ENCODE results near the gene RAB20.

DNA sequence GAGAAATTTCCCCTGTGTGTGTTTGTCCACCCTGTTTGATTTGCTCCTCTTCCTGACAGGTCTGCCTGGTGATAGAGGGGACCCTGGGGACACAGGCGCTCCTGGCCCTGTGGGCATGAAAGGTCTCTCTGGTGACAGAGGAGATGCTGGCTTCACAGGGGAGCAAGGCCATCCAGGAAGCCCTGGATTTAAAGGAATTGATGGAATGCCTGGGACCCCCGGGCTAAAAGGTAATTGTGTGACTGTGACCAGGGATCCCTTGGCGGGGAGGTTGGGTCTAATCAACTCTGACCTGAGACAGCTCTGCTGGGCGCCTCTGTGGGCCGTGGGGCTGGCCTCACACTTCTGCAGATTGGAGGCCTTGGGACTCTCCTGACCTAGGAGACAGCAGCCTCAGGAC, 81.4 kb downstream of the RAB20 start:
- no peak for TF ChIP-seq EZH2 (IDR thresholded peaks at IDR 0.05; ENCODE audit: borderline replicate concordance, insufficient read depth, low read length, poor library complexity, severe bottlenecking)
- TF ChIP-seq, protein P1, sequence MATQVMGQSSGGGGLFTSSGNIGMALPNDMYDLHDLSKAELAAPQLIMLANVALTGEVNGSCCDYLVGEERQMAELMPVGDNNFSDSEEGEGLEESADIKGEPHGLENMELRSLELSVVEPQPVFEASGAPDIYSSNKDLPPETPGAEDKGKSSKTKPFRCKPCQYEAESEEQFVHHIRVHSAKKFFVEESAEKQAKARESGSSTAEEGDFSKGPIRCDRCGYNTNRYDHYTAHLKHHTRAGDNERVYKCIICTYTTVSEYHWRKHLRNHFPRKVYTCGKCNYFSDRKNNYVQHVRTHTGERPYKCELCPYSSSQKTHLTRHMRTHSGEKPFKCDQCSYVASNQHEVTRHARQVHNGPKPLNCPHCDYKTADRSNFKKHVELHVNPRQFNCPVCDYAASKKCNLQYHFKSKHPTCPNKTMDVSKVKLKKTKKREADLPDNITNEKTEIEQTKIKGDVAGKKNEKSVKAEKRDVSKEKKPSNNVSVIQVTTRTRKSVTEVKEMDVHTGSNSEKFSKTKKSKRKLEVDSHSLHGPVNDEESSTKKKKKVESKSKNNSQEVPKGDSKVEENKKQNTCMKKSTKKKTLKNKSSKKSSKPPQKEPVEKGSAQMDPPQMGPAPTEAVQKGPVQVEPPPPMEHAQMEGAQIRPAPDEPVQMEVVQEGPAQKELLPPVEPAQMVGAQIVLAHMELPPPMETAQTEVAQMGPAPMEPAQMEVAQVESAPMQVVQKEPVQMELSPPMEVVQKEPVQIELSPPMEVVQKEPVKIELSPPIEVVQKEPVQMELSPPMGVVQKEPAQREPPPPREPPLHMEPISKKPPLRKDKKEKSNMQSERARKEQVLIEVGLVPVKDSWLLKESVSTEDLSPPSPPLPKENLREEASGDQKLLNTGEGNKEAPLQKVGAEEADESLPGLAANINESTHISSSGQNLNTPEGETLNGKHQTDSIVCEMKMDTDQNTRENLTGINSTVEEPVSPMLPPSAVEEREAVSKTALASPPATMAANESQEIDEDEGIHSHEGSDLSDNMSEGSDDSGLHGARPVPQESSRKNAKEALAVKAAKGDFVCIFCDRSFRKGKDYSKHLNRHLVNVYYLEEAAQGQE (IDR thresholded peaks at IDR 0.05; ENCODE audit: borderline replicate concordance) = no peak
- no peak for TF ChIP-seq RAD21 (conservative IDR thresholded peaks at IDR 0.05)
- TF ChIP-seq, protein P2, sequence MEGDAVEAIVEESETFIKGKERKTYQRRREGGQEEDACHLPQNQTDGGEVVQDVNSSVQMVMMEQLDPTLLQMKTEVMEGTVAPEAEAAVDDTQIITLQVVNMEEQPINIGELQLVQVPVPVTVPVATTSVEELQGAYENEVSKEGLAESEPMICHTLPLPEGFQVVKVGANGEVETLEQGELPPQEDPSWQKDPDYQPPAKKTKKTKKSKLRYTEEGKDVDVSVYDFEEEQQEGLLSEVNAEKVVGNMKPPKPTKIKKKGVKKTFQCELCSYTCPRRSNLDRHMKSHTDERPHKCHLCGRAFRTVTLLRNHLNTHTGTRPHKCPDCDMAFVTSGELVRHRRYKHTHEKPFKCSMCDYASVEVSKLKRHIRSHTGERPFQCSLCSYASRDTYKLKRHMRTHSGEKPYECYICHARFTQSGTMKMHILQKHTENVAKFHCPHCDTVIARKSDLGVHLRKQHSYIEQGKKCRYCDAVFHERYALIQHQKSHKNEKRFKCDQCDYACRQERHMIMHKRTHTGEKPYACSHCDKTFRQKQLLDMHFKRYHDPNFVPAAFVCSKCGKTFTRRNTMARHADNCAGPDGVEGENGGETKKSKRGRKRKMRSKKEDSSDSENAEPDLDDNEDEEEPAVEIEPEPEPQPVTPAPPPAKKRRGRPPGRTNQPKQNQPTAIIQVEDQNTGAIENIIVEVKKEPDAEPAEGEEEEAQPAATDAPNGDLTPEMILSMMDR (IDR thresholded peaks at IDR 0.05; ENCODE audit: poor library complexity, severe bottlenecking) = no peak
- no peak for TF ChIP-seq POLR2AphosphoS5 (IDR thresholded peaks at IDR 0.05)
- TF ChIP-seq TAF1 (IDR thresholded peaks at IDR 0.05; ENCODE audit: low read depth) = no peak
